ENCODE measurements around the gene RAF1.

RAF1 gene

DNA sequence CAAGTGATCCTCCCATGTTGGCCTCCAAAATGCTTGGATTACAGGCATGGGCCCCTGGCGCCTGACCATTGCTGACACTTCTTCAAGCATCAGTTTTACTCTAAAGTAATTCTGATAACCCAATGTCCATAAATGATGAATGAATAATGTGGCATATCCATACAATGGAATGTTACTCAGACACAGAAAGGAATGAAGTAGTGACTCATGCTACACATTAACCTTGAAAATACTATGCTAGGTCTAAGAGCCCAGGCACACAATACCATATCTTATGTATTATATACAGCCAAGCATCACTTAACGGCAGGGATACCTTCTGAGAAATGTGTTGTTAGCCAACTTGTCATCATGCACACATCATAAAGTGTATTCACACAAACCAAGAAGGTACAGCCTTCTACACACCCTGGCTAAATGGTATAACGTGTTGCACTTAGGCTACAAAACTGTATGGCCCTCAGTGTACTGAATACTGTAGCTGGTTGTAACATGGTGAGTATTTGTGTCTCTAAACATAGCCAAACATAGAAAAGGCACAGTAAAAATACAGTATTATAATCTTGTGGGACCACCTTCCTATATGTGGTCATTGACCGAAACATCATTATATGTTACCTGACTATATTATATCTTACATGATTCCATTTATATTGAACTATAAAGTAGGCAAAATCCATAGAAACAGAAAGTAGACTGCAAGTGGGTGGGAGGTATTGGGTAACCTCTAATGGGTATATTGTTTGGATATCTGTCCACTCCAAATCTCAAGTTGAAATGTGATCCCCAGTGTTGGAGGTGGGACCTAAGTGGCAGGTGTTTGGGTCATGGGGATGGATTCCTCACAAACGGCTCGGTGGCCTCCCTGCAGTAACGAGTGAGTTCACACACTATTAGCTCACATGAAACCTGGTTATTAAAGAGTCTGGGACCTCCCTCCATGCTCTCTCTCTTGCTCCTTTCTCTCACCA, 75.6 kb downstream of the RAF1 start:
- no peak for DNase-seq

DNA sequence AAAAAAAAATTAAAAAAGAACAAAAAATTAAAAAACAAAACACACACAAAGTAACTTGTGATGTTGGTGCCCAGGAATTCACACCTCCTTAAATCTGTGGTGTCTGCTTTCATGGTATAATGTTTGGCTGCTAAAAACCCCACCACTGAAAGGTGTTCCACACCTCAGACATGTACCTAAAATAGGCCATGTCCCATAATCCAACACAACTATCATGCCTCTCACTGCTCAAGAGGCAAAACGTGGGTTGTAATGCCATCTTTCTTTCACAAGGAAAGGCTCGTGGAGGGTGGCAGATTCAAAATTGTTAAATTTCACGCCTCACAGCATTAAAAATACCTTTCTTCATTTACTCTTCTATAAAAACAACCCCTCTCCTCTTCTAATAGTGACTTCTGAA, 77.5 kb downstream of the RAF1 start:
- no peak for DNase-seq

DNA sequence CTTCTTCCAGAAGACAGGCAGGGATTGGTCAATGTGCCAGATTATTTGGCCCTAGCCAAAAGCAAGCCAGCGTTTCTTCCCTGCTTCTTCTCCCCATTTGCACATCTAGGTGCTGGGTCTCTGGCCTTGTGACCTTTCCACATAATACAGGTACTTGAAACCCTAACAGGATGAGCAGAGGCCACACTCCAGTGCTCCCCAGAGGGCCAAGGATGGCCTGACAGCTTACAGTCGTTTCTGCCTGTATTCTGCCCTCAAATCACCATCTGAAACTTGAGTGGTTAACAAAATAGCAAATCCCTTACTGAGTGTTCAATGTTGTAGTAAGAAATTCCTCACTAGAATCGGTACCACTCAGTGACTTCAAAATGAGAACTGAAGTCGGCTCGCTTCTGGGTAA, 77.9 kb downstream of the RAF1 start:
- DNase-seq: no peak

DNA sequence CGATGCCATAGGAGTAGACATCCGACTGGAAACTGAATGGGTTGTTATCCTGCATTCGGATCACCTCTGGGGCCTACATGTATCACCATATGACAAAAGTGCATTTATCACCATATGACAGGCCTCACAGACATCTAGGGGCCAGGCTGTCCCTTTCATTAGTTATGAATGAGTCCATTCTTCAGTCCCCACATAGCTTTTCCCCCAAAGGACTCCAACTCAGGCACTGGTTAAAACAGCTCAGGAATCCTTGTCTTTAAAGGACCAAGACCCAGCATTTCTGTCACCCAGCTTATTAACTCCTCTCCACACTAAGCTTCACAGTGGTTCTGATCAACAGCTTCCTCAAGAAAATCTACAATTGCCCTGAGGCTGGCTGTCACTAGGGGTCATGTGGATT, 78.7 kb downstream of the RAF1 start:
- no peak for DNase-seq

DNA sequence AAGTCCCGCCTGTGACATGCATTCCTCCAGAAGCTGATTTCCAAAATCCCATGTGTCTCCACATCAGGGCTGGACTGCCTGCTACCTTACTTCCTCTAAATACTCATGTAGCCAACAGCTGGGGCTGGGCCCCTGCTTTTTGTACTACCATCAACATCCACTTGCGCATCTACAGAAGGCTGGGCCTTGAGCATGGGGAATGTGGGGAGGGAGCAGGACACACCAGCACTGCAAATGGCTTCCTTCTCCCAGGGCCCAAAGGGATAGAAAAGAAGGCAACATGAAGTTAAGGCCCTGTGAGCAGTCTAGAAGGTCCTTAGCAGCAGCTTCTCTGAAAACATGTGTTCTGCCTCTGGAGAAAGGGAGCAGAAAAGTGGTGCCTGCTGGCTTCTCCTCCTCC, 79.8 kb downstream of the RAF1 start:
- DNase-seq: no peak

DNA sequence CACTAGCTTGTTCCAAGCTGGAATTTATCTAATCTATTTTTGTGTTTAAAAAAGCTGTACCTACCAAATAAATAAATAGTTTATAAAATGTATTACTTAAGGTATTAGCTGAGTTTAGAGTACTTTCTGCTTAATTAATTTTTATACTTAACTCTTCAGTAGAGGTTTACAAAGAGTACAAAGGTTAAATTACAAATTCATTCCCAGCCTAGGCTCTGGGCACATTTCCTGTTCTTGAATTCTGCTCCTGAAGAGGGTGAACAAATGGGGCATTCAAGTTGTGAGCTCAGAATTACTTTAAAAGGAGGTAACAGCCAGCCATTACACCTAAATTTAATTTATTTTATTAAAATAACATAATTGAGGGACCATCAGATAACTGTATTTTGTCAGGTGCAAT, 80.6 kb downstream of the RAF1 start:
- DNase-seq: no peak

DNA sequence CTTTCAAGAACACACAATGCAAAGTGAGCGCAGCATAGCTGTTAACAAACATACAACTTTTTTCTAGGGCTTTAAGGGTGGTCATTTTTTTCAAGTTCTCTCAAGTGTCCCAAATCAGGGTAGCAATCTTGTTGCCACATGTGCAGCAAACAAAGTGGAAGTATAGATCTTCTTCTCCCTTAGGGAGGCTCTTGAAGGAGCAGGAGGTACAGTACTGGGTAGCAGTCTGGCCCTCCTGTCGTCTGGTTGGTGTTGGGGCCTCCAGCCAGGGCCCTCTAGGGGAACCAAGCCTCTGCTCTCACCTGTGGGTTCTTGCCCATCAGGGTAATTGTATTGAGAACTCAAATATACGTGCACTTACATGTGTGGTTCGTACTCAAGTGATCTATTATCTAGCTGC, 81.2 kb downstream of the RAF1 start:
- DNase-seq: no peak

DNA sequence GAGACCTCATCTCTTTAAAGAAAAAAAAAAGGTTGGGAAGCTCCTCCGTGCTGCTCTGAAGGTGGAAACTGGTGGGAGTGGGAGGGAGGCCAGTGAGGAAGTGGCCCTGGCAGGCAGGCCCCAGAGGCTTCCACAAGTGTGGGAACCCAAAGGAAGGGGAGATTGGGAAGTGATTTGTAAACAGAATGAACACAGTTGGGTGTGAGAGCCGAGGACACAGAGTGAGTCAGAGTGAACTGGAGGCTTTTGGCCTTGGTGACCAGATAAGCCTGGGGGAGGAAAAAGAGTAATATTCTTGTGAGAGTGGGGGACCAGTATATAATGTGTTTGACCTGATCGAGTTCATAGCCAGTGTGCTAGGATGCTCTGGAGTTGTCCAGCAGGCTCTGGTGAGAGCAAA, 84.0 kb downstream of the RAF1 start:
- no peak for DNase-seq

DNA sequence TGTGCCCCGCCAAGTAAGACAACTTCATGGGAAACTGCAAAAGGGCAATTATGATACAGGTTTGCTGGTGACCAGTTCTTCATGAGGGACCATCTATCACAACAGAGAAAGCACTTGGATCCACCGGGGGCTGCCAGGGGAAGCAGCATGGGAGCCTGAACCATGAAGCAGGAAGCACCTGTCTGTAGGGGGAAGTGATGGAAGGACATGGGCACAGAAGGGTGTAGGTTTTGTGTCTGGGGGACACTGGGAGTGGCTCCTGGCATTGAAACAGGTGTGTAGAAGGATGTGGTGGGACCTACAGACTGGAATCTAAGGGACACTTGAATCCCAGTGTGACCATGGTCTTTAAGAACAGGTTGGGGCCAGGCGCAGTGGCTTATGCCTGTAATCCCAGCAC, 84.5 kb downstream of the RAF1 start:
- no peak for DNase-seq

DNA sequence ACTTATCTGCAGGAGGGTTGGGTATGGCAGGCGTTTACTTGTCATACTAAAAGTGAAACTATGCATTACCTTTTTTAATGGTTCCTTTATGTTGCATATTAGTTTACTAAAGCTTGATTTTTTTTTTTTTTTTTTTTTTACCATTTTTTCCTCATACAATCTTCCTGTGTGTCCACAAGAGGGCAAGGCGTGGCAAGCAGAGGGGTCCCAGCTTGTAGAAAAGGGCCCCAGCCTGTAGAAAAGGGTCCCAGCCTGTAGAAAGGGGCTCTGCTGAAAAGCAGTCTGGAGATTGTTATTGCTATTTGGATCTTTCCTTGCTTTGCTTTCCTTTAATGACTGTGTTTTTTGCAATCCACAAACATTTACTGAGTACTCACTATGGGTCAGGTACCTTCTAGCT, 85.2 kb downstream of the RAF1 start:
- no peak for DNase-seq

DNA sequence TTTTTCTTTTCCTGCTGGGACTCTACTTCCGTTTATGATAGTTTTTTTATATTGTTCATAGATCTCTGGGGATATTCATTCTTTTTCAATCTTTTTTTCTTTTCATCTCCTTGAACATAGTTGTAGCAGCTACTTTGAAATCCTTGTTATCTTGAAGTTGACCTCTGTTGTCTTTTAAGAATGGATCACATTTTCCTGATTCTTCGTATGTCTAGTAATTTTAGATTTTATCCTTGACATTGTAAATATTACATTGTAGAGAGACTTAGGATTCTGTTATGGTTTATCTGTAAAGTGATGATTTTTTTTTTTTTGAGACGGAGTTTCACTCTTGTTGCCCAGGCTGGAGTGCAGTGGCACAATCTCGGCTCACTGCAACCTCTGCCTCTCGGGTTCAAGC, 86.5 kb downstream of the RAF1 start:
- DNase-seq: no peak

DNA sequence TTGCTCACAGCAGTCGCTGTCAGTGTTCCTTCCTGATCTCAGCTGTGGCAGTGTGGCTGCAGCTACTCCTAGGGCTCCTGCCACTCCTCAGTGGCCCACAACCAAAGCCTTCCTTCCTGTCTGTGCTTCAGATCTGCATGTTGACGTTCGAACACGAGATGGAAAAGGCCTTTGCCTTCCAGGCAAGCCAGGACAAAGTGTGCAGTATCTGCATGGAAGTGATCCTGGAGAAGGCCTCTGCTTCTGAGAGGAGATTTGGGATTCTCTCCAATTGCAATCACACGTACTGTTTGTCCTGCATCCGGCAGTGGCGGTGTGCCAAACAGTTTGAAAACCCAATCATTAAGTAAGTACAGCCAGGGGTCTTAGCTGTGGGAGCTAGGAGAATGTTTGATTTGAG, 89.3 kb downstream of the RAF1 start:
- DNase-seq: no peak

DNA sequence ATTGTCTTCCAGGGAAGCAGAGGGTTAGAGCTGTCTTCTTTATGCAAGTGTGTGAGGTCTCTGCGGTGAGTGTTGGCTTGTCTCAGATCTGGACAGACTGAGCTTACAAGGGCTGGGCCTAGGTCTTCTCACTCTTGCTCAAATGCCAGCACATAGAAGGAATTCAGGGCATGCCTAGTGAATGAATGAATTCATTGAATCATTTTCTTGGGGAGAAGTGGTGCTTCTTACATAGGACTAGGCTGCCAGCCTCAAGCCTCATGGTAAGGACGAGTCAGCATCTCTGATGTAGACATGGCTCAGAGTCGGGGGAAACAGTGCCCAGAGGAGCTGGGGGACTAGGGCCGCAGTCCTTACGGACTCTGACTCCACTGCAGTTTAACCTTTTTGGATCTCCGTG, 89.8 kb downstream of the RAF1 start:
- no peak for DNase-seq

DNA sequence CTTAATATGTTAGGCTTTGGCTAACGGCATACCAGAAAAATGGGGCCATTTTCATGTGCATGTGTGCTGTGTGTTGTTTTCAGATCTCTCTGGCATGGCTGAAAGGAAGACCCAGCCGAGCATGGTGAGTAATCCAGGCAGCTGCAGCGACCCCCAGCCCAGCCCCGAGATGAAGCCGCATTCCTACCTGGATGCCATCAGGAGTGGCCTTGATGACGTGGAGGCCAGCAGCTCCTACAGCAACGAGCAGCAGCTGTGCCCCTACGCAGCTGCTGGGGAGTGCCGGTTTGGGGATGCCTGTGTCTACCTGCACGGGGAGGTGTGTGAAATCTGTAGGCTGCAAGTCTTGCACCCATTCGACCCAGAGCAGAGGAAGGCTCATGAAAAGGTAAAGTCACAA, 91.9 kb downstream of the RAF1 start:
- DNase-seq: no peak

DNA sequence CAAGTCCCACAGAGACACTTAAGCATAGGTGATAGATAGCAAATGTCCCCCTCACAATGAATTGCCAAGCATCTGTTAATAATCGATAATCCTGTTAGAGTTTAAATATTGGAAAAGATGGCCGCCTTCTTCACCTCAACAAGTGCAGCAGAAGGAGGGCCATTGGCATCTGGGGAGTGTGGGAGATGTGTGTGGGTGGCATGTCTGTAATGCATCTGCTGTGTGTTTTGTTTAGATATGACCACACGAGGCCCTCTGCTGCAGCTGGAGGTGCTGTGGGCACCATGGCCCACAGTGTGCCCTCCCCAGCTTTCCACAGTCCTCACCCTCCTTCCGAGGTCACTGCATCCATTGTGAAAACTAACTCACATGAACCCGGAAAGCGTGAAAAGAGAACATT, 94.1 kb downstream of the RAF1 start:
- no peak for DNase-seq

DNA sequence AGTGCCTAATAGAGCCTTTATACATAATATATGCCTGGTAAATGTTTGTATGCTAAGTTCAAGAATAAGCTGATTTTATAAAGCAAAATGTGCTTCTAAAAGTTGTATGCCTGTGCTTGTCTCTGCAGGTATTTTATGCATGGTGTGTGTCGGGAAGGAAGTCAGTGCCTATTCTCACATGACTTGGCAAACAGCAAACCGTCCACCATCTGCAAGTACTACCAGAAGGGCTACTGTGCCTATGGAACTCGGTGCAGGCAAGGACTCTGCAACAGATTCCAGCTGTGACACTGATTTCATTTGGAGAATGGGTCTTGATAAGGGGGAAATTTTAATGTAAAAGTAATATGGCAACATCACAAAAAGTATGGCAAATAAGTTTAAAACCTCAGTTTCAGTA, 95.2 kb downstream of the RAF1 start:
- DNase-seq: no peak

DNA sequence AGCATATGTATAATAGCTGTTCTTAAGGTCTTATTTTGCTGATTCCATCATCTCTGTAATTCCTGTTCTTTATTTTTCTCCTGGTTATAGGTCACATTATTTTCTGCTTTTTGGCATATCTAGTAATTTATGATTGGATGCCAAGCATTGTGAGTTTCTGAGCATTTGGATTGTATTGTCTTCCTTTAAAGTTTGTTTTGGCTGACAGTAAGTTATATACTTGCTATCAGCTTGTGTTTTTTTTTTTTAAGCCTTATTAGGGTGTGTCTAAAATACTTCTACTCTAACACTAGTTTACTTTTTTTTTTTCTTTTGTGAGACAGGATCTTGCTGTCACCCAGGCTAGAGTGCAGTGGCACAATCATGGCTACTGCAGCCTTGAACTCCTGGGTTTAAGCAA, 96.9 kb downstream of the RAF1 start:
- DNase-seq: no peak

DNA sequence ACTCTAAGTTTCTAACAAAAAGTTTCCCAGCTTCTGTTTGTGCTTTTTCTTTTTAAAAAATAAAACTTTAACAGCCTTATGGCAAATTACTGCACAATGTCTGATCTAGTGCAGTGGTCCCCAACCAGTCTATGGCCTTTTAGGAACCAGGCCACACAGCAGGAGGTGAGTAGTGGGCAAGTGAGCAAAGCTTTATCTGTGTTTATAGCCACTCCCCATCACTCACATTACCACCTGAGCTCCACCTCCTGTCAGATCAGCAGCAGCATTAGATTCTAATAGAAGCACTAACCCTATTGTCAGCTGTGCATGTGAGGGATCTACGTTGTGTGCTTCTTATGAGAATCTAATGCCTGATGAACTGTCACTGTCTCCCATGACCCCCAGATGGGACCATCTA, 101.5 kb downstream of the RAF1 start:
- DNase-seq: no peak

DNA sequence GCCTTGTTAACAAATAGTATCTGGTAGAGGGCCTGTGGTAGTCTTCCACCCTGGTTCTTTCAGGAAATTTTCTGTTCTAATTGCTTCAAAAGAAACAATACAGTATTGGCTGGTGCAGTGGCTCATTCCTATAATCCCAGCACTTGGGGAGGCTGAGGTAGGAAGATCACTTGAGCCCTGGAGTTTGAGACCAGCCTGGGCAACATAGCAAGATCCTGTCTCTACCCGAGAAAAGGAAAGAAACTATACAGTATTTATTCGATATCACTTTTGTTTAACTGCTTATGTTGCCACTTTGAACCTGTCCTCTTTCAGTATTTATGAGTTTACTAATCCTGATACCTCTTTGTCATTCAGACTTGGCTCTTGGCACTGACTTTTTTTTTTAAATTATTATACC, 102.5 kb downstream of the RAF1 start:
- no peak for DNase-seq

DNA sequence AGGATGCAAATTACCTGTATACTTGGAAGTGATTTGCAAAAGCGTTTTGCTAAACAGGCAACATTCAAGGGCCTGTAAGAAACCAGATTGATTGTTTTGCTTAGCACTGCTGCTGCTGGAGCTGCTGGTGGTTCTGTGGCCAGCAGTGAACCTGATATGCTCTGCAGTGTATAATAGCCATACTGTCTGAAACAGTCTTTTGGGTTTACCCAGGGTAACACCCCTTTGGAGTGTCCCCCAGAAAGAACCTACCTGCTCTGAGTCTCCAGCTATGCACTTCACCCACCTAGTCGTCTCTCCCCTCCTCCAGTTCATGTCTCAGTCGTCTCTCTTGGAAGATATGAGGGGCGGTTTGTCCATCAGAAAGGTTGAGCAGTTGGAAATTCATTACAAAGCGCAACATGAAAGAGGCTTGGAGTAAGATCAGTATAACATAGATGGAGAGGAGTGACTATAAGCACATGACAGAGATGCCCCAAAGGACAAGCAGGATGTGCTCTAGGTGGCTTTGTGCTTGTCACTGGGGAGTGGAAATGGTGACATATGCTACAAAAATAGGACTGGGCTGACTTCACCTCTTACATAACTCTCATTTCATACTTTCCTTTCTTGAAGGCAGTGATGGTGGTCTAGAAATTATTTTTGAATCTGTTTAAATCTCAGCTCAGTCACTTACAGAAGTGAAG, 103.3 kb downstream of the RAF1 start:
- DNase-seq: peak; percentile 30

DNA sequence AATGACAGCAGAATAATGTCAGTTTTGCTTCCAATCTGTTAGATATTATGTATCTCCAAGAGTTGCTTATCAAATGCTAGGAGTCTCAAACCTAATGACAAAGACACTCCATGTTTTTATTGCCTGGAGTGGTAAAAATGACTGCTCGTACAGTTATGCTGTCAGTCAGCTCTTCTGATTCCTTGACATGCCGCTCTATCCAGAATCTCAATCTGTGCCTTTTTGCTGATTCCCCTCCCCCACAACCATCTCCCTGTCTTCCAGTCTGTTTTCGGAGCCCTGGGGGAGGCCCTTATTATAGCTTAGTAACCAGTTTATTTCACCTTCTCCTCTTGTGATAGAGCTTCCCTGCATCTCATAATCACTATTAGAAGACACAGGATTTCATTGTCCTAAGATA, 104.4 kb downstream of the RAF1 start:
- no peak for DNase-seq

DNA sequence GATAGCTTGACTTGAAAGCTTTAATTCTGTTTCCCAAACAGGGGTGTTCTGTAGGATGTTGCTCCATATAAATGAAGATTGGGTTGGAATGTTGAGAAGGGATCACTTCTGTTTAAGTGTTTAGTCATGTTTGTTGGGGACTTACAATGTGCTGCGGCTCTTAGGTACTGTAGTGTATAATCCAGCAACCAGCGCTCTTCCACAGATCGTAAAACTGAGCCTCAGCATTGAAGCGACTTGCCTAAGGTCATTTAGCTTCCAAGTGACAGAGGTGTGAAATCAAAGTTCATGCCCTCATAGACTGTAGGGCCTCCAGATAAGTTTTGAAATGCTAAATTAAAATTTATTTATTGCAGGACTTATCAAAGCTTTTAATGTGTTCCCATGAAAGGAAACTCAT, 105.2 kb downstream of the RAF1 start:
- DNase-seq: no peak

DNA sequence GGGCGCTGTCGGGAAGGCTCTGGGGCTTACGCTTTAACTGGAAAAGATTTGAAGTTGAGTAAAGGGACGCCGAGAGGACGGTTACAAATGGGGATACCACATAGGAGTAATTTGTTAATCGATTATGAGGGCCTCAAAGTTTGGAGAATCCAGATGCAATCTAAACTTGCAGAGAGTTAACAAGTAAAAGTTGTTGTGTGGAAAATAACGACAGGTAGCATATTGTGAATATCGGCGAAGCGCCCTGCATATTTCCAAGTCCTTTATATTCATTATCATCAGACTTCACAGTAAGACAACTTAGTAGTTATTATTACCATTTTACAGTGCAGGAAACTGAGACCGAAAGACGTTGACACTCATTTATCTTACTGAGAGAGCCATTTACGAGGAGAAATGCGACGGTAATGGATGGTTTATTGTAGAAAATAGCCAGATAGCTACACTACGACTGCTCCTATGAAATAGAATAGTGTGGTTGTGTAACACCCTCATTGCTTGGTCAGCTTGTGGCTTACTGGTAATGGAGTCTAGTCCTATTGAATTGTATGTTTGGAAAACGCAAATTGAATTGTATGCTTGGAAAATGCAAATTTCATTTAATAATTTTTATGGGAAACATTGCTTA, 106.3 kb downstream of the RAF1 start:
- DNase-seq: no peak

All from activated CD4-positive, alpha-beta T cell treated with anti-CD3 and anti-CD28 coated beads, Interleukin-10, Interleukin-2, amounts not matched to agents 100 ng/mL and 50 ng/mL, durations not matched to agents 16 hours and 8 hours (primary cell).